ENCODE results near the gene CD2. TPM values are rescaled to one million over a fixed set of nuclear protein-coding genes. Genes with fewer than 3 reads are reported as not detected.

Gene CD2
- total RNA-seq, 2 donors from 2014 or later = 152 to 172 TPM

DNA sequence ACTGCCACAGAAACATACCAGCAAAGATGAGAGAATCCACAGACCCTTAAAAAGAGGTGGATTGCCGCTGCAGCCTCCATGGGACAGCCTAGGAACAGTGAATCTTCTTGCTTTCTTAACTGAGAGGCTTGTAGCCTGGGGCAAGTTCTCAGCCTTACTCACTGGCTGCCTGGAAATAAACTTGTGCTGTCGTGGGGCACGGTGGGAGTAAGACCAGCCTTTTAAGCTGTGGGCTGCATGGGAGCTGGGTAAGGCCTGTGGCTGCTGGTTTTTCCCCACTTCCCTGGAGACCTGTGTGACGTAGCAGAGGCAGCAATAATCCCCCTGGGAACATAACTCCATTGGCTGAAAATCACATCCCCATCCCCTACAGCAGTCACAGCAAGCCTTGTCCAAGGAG lies 30.8 kb downstream of the CD2 start:
- H3K27ac Mint-ChIP-seq = no peak overlapping the region
- H3K4me3 Mint-ChIP-seq = no peak overlapping the region
- DNase-seq (no peak), ATAC-seq (no peak)
- peaks cover 12% of the 10 kb centered on the region for H3K4me1 Mint-ChIP-seq
- H3K36me3 Mint-ChIP-seq (ENCODE audit: low read depth) = peaks cover 3% of the 10 kb centered on the region
- no peaks in the 10 kb centered on the region for H3K9me3 ChIP-seq (ENCODE audit: control insufficient read depth, low read length, poor library complexity, severe bottlenecking)
- no peaks in the 10 kb centered on the region for H3K27me3 Mint-ChIP-seq

- no peak for ATAC-seq
- Mint-ChIP-seq H3K4me3 (no peak overlapping the region), H3K36me3 (ENCODE audit: low read depth) (no peaks in the 10 kb centered on the region), H3K27me3 (no peaks in the 10 kb centered on the region), H3K4me1 (peaks cover 12% of the 10 kb centered on the region), H3K27ac (no peak overlapping the region)
- DNase-seq = no peak
- H3K9me3 ChIP-seq (ENCODE audit: control insufficient read depth, low read length, poor library complexity, severe bottlenecking) = no peaks in the 10 kb centered on the region
Measured at GRCh38 chr1:116786049-116786448, 31.8 kb downstream of the CD2 start.

DNA sequence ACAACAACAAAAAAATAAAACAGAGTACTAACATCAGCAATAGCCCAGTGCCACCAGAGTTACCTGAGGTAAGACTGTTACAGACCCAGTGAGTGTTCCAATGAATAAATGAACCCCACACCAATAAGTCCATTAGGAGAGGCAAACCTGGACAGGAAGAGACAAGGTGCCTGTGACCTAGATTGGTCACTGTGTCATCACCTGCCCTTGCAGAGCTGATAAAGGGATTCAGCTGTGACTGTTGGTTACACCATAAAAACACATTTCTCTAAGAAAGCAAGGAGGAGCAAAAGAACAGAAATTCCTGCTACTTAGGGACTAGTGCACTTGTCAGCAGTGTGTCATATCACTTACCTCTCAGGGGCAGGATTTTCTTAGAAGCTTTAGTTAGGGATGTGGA lies 37.5 kb downstream of the CD2 start:
- Mint-ChIP-seq H3K4me3 (no peak overlapping the region), H3K27me3 (no peaks in the 10 kb centered on the region), H3K36me3 (ENCODE audit: low read depth) (no peaks in the 10 kb centered on the region), H3K4me1 (peaks cover 27% of the 10 kb centered on the region), H3K27ac (no peak overlapping the region)
- no peaks in the 10 kb centered on the region for H3K9me3 ChIP-seq (ENCODE audit: control insufficient read depth, low read length, poor library complexity, severe bottlenecking)
- DNase-seq (no peak), ATAC-seq (no peak)

- Mint-ChIP-seq H3K27ac (peak overlapping the region; percentile 41), H3K36me3 (ENCODE audit: low read depth) (no peaks in the 10 kb centered on the region), H3K4me3 (no peak overlapping the region), H3K4me1 (peaks cover 32% of the 10 kb centered on the region), H3K27me3 (no peaks in the 10 kb centered on the region)
- no peaks in the 10 kb centered on the region for H3K9me3 ChIP-seq (ENCODE audit: control insufficient read depth, low read length, poor library complexity, severe bottlenecking)
- DNase-seq (no peak), ATAC-seq (no peak)
Measured at GRCh38 chr1:116793357-116793935, 39.2 kb downstream of the CD2 start.

DNA sequence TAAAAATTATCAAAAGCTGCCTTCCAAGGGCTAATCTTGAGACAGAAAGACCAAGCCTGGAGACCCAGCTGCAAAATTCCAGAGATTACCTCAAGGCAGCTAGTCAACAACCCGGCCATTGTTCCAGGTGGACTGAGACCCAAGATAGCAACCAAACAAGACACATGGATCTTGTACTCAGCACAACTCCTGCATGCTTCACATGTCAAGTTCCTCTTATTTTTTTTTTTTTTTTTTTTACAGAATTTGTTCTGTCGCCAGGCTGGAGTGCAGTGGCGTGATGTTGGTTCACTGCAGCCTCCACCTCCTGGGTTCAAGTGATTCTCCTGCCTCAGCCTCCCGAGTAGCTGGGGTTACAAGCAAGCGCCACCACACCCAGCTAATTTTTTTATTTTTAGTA lies 40.1 kb downstream of the CD2 start:
- Mint-ChIP-seq H3K27ac (peak overlapping the region; percentile 41), H3K4me3 (no peak overlapping the region), H3K36me3 (ENCODE audit: low read depth) (no peaks in the 10 kb centered on the region), H3K4me1 (peaks cover 33% of the 10 kb centered on the region), H3K27me3 (no peaks in the 10 kb centered on the region)
- H3K9me3 ChIP-seq (ENCODE audit: control insufficient read depth, low read length, poor library complexity, severe bottlenecking) = no peaks in the 10 kb centered on the region
- ATAC-seq (no peak), DNase-seq (no peak)

DNA sequence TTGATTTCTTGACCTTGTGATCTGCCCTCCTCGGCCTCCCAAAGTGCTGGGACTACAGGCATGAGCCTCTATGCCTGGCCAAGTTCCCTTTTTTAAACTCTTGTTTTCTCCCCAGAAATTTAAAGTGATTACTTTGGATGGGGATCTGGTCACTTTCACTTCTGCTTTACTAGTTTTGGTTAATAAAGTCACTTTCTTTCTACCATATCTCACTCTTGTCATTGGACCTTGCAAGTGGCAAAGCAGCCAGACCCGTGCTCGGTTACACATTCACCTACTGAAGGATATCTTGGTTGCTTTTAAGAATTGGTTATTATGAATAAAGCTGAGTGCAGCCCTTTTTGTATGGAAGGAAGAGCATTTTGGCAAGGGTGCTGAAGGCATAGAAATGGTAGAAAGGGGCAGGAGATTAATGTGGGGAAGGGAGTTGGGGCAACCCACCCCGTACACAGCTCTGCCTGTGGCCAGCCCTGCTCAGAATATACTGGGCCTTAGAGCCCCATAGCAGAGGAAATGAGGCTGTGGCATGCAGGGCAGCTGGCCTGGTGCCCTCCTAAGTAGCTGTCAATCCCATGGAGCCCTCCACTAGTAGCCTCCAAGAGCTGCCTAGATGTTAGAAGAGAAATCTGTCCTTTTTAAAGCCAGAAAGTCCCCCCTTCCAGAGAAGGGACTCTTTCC lies 40.7 kb downstream of the CD2 start:
- ATAC-seq = no peak
- Mint-ChIP-seq H3K4me1 (peaks cover 38% of the 10 kb centered on the region), H3K27me3 (no peaks in the 10 kb centered on the region), H3K4me3 (no peak overlapping the region), H3K36me3 (ENCODE audit: low read depth) (no peaks in the 10 kb centered on the region), H3K27ac (peak overlapping the region; percentile 41)
- no peak for DNase-seq
- no peaks in the 10 kb centered on the region for H3K9me3 ChIP-seq (ENCODE audit: control insufficient read depth, low read length, poor library complexity, severe bottlenecking)

DNA sequence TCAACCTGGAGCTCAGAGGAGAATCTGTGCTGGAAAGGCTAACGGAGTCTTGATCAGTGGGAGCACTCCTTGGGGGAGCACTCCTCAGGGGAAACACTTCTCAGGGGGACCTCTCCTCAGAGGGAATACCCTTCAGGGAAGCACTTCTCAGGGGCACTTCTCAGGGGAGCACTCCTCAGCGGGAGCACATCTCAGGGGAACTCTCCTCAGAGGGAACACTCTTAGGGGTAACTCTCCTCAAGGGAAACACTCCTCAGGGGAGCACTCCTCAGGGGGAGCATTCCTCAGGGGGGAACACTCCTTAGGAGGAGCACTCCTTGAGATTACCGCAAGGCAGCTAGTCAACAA lies 41.2 kb downstream of the CD2 start:
- Mint-ChIP-seq H3K27me3 (no peaks in the 10 kb centered on the region), H3K4me3 (no peak overlapping the region), H3K4me1 (peaks cover 43% of the 10 kb centered on the region), H3K27ac (peak overlapping the region; percentile 72), H3K36me3 (ENCODE audit: low read depth) (peaks cover 2% of the 10 kb centered on the region)
- ATAC-seq (no peak), DNase-seq (no peak)
- H3K9me3 ChIP-seq (ENCODE audit: control insufficient read depth, low read length, poor library complexity, severe bottlenecking) = no peaks in the 10 kb centered on the region

DNA sequence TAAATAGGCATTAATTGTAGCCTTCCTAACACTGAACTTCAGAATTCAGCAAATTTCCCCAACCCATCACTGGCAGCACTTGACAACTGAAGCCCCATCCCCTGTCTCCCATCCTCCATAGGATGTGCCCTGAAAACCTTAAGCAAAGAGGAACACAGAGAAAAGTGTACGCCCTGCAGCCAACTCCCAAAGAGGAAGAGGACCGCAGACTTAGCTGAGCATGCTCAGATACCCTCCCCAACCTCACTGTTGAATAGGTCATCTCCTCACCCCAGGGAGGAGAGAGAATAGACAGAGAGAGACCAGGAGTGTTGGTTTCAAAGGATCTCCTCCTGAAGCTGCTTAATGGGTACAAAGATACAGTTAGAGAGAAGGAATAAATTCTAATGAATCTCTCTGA lies 50.5 kb downstream of the CD2 start:
- Mint-ChIP-seq H3K4me1 (peaks cover 75% of the 10 kb centered on the region), H3K4me3 (peak overlapping the region; percentile 43), H3K27ac (peak overlapping the region; percentile 100), H3K36me3 (ENCODE audit: low read depth) (peaks cover 2% of the 10 kb centered on the region), H3K27me3 (no peaks in the 10 kb centered on the region)
- H3K9me3 ChIP-seq (ENCODE audit: control insufficient read depth, low read length, poor library complexity, severe bottlenecking) = no peaks in the 10 kb centered on the region
- ATAC-seq (no peak), DNase-seq (no peak)

- Mint-ChIP-seq H3K27ac (peak overlapping the region; percentile 100), H3K27me3 (no peaks in the 10 kb centered on the region), H3K36me3 (ENCODE audit: low read depth) (no peaks in the 10 kb centered on the region), H3K4me1 (peaks cover 75% of the 10 kb centered on the region), H3K4me3 (peak overlapping the region; percentile 43)
- no peak for ATAC-seq
- no peaks in the 10 kb centered on the region for H3K9me3 ChIP-seq (ENCODE audit: control insufficient read depth, low read length, poor library complexity, severe bottlenecking)
- no peak for DNase-seq
Measured at GRCh38 chr1:116805398-116805797, 51.2 kb downstream of the CD2 start.

DNA sequence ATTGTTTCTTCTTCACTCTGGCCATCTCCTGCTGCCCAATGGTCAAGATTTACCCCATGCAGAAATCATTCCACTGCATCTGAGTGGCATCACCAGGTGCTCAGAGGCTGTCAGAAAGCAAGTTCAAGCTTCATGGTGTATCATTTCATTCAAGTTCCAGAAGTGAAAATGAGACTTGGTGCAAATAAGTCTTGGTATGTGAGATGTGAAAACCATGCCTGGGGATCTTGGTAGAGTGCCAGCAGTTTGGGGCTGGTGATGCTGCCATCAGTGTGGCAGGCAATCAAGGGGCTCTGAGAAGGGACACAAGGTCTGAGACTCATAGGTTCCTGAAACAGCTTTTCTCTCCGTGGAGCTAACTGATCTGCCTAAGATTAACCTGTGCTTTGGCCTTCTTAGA lies 52.0 kb downstream of the CD2 start:
- DNase-seq (peak in 2 of 3 donors; percentile 27 to 31), ATAC-seq (peak; percentile 29)
- Mint-ChIP-seq H3K27me3 (no peaks in the 10 kb centered on the region), H3K4me3 (peak overlapping the region; percentile 77), H3K4me1 (peaks cover 72% of the 10 kb centered on the region), H3K36me3 (ENCODE audit: low read depth) (no peaks in the 10 kb centered on the region), H3K27ac (peak overlapping the region; percentile 100)
- H3K9me3 ChIP-seq (ENCODE audit: control insufficient read depth, low read length, poor library complexity, severe bottlenecking) = no peaks in the 10 kb centered on the region

DNA sequence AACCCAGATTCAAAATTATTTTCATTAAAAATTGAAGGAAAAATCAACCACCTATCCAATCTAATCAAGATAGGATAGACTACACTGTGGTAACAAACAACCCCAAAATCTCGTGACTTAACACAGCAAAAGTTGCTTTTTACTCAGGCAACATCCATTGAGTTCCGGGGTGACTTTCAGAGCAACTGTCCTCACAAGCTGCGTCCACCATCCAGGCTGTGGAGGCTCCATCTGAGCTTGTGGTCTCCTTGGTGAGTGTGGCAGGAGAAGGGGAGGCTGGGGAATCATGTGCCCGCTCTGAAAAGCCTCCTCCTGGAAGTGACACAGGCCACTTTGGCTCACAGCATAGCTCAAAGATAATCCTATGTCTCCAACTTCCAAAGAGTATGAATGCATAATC lies 52.4 kb downstream of the CD2 start:
- Mint-ChIP-seq H3K36me3 (ENCODE audit: low read depth) (no peaks in the 10 kb centered on the region), H3K27me3 (no peaks in the 10 kb centered on the region), H3K27ac (peak overlapping the region; percentile 100), H3K4me3 (peak overlapping the region; percentile 77), H3K4me1 (peaks cover 72% of the 10 kb centered on the region)
- no peaks in the 10 kb centered on the region for H3K9me3 ChIP-seq (ENCODE audit: control insufficient read depth, low read length, poor library complexity, severe bottlenecking)
- no peak for DNase-seq
- ATAC-seq = peak; percentile 8

DNA sequence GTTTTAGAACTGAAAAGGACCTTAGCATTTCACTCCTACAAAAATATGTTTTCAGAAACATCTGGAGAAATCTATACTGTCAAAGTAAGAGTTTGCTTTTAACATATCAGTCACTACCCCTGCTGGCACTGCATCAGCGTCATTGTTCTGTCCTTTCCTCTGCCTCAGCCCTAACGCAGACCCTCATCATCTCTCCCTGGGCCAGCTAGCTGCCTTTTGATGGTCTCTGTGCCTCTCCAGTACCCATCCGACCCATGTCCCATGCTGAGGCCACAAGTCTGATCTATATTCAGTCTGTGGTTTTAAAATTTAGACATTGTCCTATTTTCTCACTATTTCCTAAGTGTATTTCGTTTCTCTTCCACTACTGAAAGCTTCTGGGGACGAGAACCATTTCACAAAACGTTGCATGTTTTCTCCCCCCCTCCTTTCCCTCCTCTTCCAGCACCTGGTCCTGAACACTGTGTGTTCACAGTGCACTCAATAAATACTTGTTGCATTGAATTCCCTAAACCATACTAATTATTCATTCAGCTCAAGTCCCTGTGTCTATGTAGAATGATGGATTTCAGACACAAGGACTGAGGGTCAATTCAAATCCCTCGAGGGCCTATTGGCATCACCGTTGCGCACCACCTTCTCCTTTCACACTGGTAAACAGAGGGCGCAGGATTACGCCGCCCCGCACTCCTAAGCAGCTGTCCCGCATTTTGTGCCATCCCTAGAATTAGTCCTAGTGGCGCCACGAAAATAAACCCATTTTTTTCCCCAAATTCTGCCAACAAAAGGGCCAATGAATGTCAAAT lies 53.4 kb downstream of the CD2 start:
- ATAC-seq = peak; percentile 18
- Mint-ChIP-seq H3K27me3 (no peaks in the 10 kb centered on the region), H3K4me1 (peaks cover 64% of the 10 kb centered on the region), H3K36me3 (ENCODE audit: low read depth) (no peaks in the 10 kb centered on the region), H3K27ac (peak overlapping the region; percentile 100), H3K4me3 (peak overlapping the region; percentile 90)
- H3K9me3 ChIP-seq (ENCODE audit: control insufficient read depth, low read length, poor library complexity, severe bottlenecking) = no peaks in the 10 kb centered on the region
- no peak for DNase-seq

GRCh38 chr1:116808200-116808847 lies 54.1 kb downstream of the CD2 start:
- no peaks in the 10 kb centered on the region for H3K36me3 Mint-ChIP-seq (ENCODE audit: low read depth)
- peaks cover 60% of the 10 kb centered on the region for H3K4me1 Mint-ChIP-seq
- H3K27me3 Mint-ChIP-seq = no peaks in the 10 kb centered on the region
- H3K9me3 ChIP-seq (ENCODE audit: control insufficient read depth, low read length, poor library complexity, severe bottlenecking) = no peaks in the 10 kb centered on the region
- DNase-seq = no peak
- ATAC-seq = peak; percentile 33
- peak overlapping the region; percentile 100 for H3K27ac Mint-ChIP-seq
- H3K4me3 Mint-ChIP-seq = peak overlapping the region; percentile 90

Data from T-helper 17 cell (primary cell).